IMR-90 (cell line): ENCODE measurements around the gene SERPINB5. TPM values are rescaled to one million over a fixed set of nuclear protein-coding genes. Genes with fewer than 3 reads are reported as not detected.

Experiments used
- ATAC-seq: fragments of 200-7000 bp; cut with Tn5 transposase; 2 replicates; pipeline ENCODE4 v1.9.1; 2020; ENCODE audit warnings: low read depth, mild to moderate bottlenecking, moderate library complexity
- BruUV-seq: library from RNA; stranded (reverse); fragments of 400-500 nt; replicated peaks from 2 replicates; lab custom pipeline; 2021; lab: Mats Ljungman, UMichigan
- CTCF ChIA-PET: fragments of 300-600 bp; formaldehyde crosslinking; extraction: SDS; loops from one replicate; lab custom pipeline; 2021; ENCODE audit warnings: antibody characterized with exemption; lab: Yijun Ruan, JAX
- POLR2A ChIA-PET: fragments of 300-600 bp; sonication (Branson Sonifier 250); formaldehyde crosslinking; loops from one replicate; lab custom pipeline; 2022; ENCODE audit warnings: antibody characterized with exemption; ENCODE audit not compliant: unreplicated experiment; lab: Charles Lee
- DNase-seq: peaks from one replicate; pipeline ENCODE4 v3.0.0; 2013
- H2AFZ ChIP-seq: replicated peaks from 2 replicates; pipeline ENCODE3; 2013; ENCODE audit warnings: low read length, mild to moderate bottlenecking; ENCODE audit not compliant: poor library complexity
- H2AK5ac ChIP-seq: 2 replicates; pipeline ENCODE4 v1.6.1; 2013; ENCODE audit warnings: low read depth, low read length, inconsistent platforms
- H2AK9ac ChIP-seq: replicated peaks from 2 replicates; pipeline ENCODE3; 2013; ENCODE audit warnings: mild to moderate bottlenecking, low read depth, low read length, moderate library complexity; ENCODE audit not compliant: poor library complexity
- H2BK120ac ChIP-seq: 2 replicates; pipeline ENCODE4 v1.6.1; 2013; ENCODE audit warnings: low read depth, low read length, inconsistent platforms
- H2BK15ac ChIP-seq: 3 replicates; pipeline ENCODE4 v1.6.1; 2013; ENCODE audit warnings: low read depth, low read length, inconsistent platforms
- H2BK20ac ChIP-seq: 2 replicates; pipeline ENCODE4 v1.6.1; 2013; ENCODE audit warnings: low read depth, mild to moderate bottlenecking, inconsistent platforms, low read length, moderate library complexity
- H2BK5ac ChIP-seq: 2 replicates; pipeline ENCODE4 v1.6.1; 2013; ENCODE audit warnings: mild to moderate bottlenecking, low read depth, low read length, inconsistent platforms; ENCODE audit not compliant: poor library complexity, severe bottlenecking
- H3K14ac ChIP-seq: replicated peaks from 2 replicates; pipeline ENCODE4 v1.6.1; 2013; ENCODE audit warnings: low read depth, low read length, inconsistent platforms
- H3K18ac ChIP-seq: 2 replicates; pipeline ENCODE4 v1.6.1; 2013; ENCODE audit warnings: low read depth, low read length, control low read depth
- H3K23ac ChIP-seq: 2 replicates; pipeline ENCODE4 v1.6.1; 2013; ENCODE audit warnings: low read depth, low read length, inconsistent platforms
- H3K27ac ChIP-seq: 2 replicates; pipeline ENCODE4 v1.5.1; 2013; ENCODE audit warnings: mild to moderate bottlenecking, control low read depth, low read length; ENCODE audit not compliant: insufficient read depth
- H3K27me3 ChIP-seq: 2 replicates; pipeline ENCODE4 v1.6.1; 2013; ENCODE audit warnings: low read length; ENCODE audit not compliant: control insufficient read depth, insufficient read depth
- H3K36me3 ChIP-seq: 2 replicates; pipeline ENCODE4 v1.6.1; 2013; ENCODE audit warnings: low read length, mixed read lengths; ENCODE audit not compliant: control insufficient read depth, insufficient read depth
- H3K4ac ChIP-seq: 2 replicates; pipeline ENCODE4 v1.6.1; 2013; ENCODE audit warnings: low read depth, low read length, inconsistent platforms
- H3K4me1 ChIP-seq: 2 replicates; pipeline ENCODE4 v1.6.1; 2013; ENCODE audit warnings: low read length, mixed read lengths; ENCODE audit not compliant: control insufficient read depth, insufficient read depth
- H3K4me2 ChIP-seq: 2 replicates; pipeline ENCODE4 v1.6.1; 2013; ENCODE audit warnings: low read depth, mild to moderate bottlenecking, control low read depth, low read length, moderate library complexity
- H3K4me3 ChIP-seq: 2 replicates; pipeline ENCODE4 v1.5.1; 2013; ENCODE audit warnings: low read depth, mild to moderate bottlenecking, control low read depth, low read length, moderate library complexity; ENCODE audit not compliant: insufficient read depth
- H3K56ac ChIP-seq: 2 replicates; pipeline ENCODE4 v1.6.1; 2013; ENCODE audit warnings: low read length, inconsistent platforms; ENCODE audit not compliant: insufficient read depth; ENCODE audit errors: extremely low read depth
- H3K79me1 ChIP-seq, 2 experiments: 2 replicates each; pipeline ENCODE4 v1.6.1; 2013; ENCODE audit warnings: low read length in 2 of 2, inconsistent platforms in 1 of 2, low read depth in 1 of 2
- H3K9ac ChIP-seq: 2 replicates; pipeline ENCODE4 v1.6.1; 2013; ENCODE audit warnings: low read depth, low read length, control low read depth
- H3K9me1 ChIP-seq: 2 replicates; pipeline ENCODE4 v1.6.1; 2013; ENCODE audit warnings: low read length, inconsistent platforms; ENCODE audit not compliant: insufficient read depth
- H3K9me3 ChIP-seq: 2 replicates; pipeline ENCODE4 v1.6.1; 2013; ENCODE audit warnings: low read length; ENCODE audit not compliant: control insufficient read depth, insufficient read depth
- H4K20me1 ChIP-seq: 2 replicates; pipeline ENCODE4 v1.6.1; 2013; ENCODE audit warnings: low read length, inconsistent platforms; ENCODE audit not compliant: insufficient read depth
- H4K5ac ChIP-seq: 2 replicates; pipeline ENCODE4 v1.6.1; 2013; ENCODE audit warnings: mild to moderate bottlenecking, low read depth, low read length, control low read depth
- H4K8ac ChIP-seq, 2 experiments: 2 replicates each; pipeline ENCODE4 v1.6.1; 2013; ENCODE audit warnings: low read depth in 2 of 2, low read length in 2 of 2, control low read depth in 1 of 2, inconsistent platforms in 1 of 2
- H4K91ac ChIP-seq: 2 replicates; pipeline ENCODE4 v1.6.1; 2013; ENCODE audit warnings: low read depth, low read length, inconsistent platforms; ENCODE audit not compliant: insufficient read depth
- CEBPB ChIP-seq: IDR thresholded peaks from 2 replicates; pipeline ENCODE4 v1.6.1; 2012; ENCODE audit warnings: low read depth, low read length, improper control_type of control experiment
- CHD1 ChIP-seq: IDR thresholded peaks from 2 replicates; pipeline ENCODE4 v1.6.1; 2012; ENCODE audit warnings: low read depth, low read length, improper control_type of control experiment
- FOS ChIP-seq: fragments of 150-350 bp; IDR thresholded peaks from 2 replicates; pipeline ENCODE4 v1.6.1; 2016; ENCODE audit warnings: low read depth, low read length
- MAZ ChIP-seq: IDR thresholded peaks from 2 replicates; pipeline ENCODE4 v1.6.1; 2012; ENCODE audit warnings: low read depth, mild to moderate bottlenecking, low read length, improper control_type of control experiment, moderate library complexity, borderline replicate concordance
- MXI1 ChIP-seq: IDR thresholded peaks from 2 replicates; pipeline ENCODE4 v1.6.1; 2012; ENCODE audit warnings: low read depth, mild to moderate bottlenecking, low read length, moderate library complexity, borderline replicate concordance
- NFE2L2 ChIP-seq: fragments of 150-350 bp; IDR thresholded peaks from 2 replicates; pipeline ENCODE4 v1.6.1; 2016; ENCODE audit warnings: low read depth, mild to moderate bottlenecking, low read length
- RCOR1 ChIP-seq: IDR thresholded peaks from 2 replicates; pipeline ENCODE4 v1.6.1; 2012; ENCODE audit warnings: mild to moderate bottlenecking, low read length, improper control_type of control experiment; ENCODE audit not compliant: insufficient replicate concordance
- RFX5 ChIP-seq: IDR thresholded peaks from 2 replicates; pipeline ENCODE4 v1.8.0; 2012; ENCODE audit warnings: low read depth, mild to moderate bottlenecking, low read length, moderate library complexity
- SMC3 ChIP-seq: fragments of 150-350 bp; IDR thresholded peaks from 2 replicates; pipeline ENCODE4 v1.6.1; 2016; ENCODE audit warnings: low read depth, mild to moderate bottlenecking, antibody characterized with exemption, low read length, moderate library complexity
- USF2 ChIP-seq: fragments of 150-350 bp; IDR thresholded peaks from 2 replicates; pipeline ENCODE4 v1.6.1; 2017; ENCODE audit warnings: mild to moderate bottlenecking, antibody characterized with exemption, low read length, low read depth
- WGBS, 2 experiments: methylation state at CpG; one replicate each; pipeline versions ENCODE4 v1.1.5 to v1.1.7; 2013; ENCODE audit warnings: missing lambda C conversion rate in 2 of 2; ENCODE audit not compliant: insufficient read length in 1 of 2; ENCODE audit errors: extremely low coverage in 2 of 2; 5-methylcytosine and 5-hydroxymethylcytosine counted together
- dilution Hi-C: fragments of 300-500 bp; cut with HindIII; formaldehyde crosslinking; loops from one replicate; pipeline ENCODE4 v1.14.3; 2018; ENCODE audit warnings: low sequenced_read_pairs; ENCODE audit not compliant: unreplicated experiment
- in situ Hi-C: fragments of 300-500 bp; cut with MboI; formaldehyde crosslinking; loops from 3 replicates; pipeline ENCODE4 v1.14.3; 2019; ENCODE audit warnings: low sequenced_read_pairs, inconsistent platforms, mixed read lengths
- intact Hi-C: fragments of 100-400 bp; cut with micrococcal nuclease; formaldehyde crosslinking; loops from 2 replicates; pipeline ENCODE4 v1.10.0; 2022
- polyA plus RNA-seq, 3 experiments: library from polyadenylated mRNA; depleted of rRNA; stranded (reverse); fragments of >200 nt; gene quantifications; 2 replicates each; pipeline ENCODE4 v1.2.3, GENCODE V29; 2012; ENCODE audit warnings: low replicate concordance in 1 of 3
- total RNA-seq: library from RNA; depleted of rRNA; stranded (reverse); fragments of >200 nt; gene quantifications from 2 replicates; pipeline ENCODE4 v1.2.3, GENCODE V29; 2012

SERPINB5 gene
- total and polyA plus RNA-seq, 2 of the 4 experiments (the other 2 are of a cell fraction) = not detected

- no peak overlapping the region for H4K8ac ChIP-seq
- in situ Hi-C loops (no loop called here), intact Hi-C loops (no loop called here), dilution Hi-C loops (no loop called here)
- no peak overlapping the region for H2AFZ ChIP-seq
- BruUV-seq = no TSS peak
- TF ChIP-seq SMC3 (no peak), CEBPB (no peak), FOS (no peak), NFE2L2 (no peak), MXI1 (no peak), USF2 (no peak), MAZ (no peak), RFX5 (no peak), CHD1 (no peak), RCOR1 (no peak)
- H4K20me1 ChIP-seq = no peaks in the 10 kb centered on the region
- ChIA-PET POLR2A (no interaction called here), CTCF (no interaction called here)
- H2AK9ac ChIP-seq = no peak overlapping the region
- no peak overlapping the region for H3K4me3 ChIP-seq
- H3K23ac ChIP-seq = no peak overlapping the region
- no peak overlapping the region for H2BK15ac ChIP-seq
- H3K9ac ChIP-seq = no peak overlapping the region
- H2AK5ac ChIP-seq = no peak overlapping the region
- no peak overlapping the region for H3K4ac ChIP-seq
- no peak for DNase-seq
- no peak overlapping the region for H4K91ac ChIP-seq
- H3K9me3 ChIP-seq = no peaks in the 10 kb centered on the region
- H3K18ac ChIP-seq = no peak overlapping the region
- no peak overlapping the region for H3K56ac ChIP-seq
- no peaks in the 10 kb centered on the region for H3K79me1 ChIP-seq
- H3K4me1 ChIP-seq = no peaks in the 10 kb centered on the region
- ATAC-seq = no peak
- no peak overlapping the region for H3K4me2 ChIP-seq
- no peak overlapping the region for H3K14ac ChIP-seq
- no CpG with 5 or more reads among the region's 5 CpGs for WGBS, 2 experiments
- H2BK5ac ChIP-seq = no peak overlapping the region
- H3K27ac ChIP-seq = no peak overlapping the region
- no peak overlapping the region for H4K5ac ChIP-seq
- peaks cover 7% of the 10 kb centered on the region for H3K27me3 ChIP-seq
- H3K36me3 ChIP-seq = no peaks in the 10 kb centered on the region
- no peak overlapping the region for H2BK120ac ChIP-seq
- no peaks in the 10 kb centered on the region for H3K9me1 ChIP-seq
- H2BK20ac ChIP-seq = no peak overlapping the region
Observed at GRCh38 chr18:63479826-63480225, 3.1 kb downstream of the SERPINB5 start.
